ENCODE measurements around the gene EFCAB13. TPM values are rescaled to one million over a fixed set of nuclear protein-coding genes. Genes with fewer than 3 reads are reported as not detected.
A peak's percentile ranks its signal among the peaks of the same experiment; 100 is the strongest.
"Not testable (repeated sequence)": the region's sequence is repeated elsewhere in the genome, so short reads cannot be mapped to it uniquely, and the experiment has no call there.

EFCAB13 gene
- total RNA-seq, 2 experiments from 2014 or later: 4.3 to 5.9 TPM

DNA sequence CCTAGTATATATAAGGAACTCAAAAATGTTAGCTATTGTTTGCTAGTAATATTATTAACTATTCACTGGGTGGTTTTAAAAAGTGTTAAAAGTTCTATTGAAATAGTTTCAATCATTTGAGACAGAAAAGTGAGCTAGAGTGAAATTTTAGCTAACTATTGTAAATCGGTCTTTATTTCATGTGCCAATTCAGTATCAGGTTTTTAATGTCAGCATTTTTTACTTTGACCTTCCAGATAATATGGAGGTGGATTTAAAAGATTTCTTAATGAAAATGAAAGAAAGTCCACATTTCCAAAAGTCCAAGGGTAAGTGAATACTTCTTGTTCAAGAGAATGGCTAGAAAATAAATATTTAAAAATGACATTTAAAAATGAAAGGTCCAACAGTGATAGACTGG is 90.9 kb downstream of the EFCAB13 start:
- Mint-ChIP-seq H3K4me1 (ENCODE audit: low read depth) (no peaks in the 10 kb centered on the region), H3K9me3 (no peaks in the 10 kb centered on the region), H3K36me3 (ENCODE audit: low read depth) (peaks cover 6% of the 10 kb centered on the region), H3K27ac (no peak overlapping the region), H3K4me3 (no peak overlapping the region), H3K27me3 (no peaks in the 10 kb centered on the region)
- ATAC-seq: no peak
- POLR2A ChIA-PET: no interaction called here
- TF ChIP-seq, protein P1, sequence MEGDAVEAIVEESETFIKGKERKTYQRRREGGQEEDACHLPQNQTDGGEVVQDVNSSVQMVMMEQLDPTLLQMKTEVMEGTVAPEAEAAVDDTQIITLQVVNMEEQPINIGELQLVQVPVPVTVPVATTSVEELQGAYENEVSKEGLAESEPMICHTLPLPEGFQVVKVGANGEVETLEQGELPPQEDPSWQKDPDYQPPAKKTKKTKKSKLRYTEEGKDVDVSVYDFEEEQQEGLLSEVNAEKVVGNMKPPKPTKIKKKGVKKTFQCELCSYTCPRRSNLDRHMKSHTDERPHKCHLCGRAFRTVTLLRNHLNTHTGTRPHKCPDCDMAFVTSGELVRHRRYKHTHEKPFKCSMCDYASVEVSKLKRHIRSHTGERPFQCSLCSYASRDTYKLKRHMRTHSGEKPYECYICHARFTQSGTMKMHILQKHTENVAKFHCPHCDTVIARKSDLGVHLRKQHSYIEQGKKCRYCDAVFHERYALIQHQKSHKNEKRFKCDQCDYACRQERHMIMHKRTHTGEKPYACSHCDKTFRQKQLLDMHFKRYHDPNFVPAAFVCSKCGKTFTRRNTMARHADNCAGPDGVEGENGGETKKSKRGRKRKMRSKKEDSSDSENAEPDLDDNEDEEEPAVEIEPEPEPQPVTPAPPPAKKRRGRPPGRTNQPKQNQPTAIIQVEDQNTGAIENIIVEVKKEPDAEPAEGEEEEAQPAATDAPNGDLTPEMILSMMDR (IDR thresholded peaks at IDR 0.05): no peak
- no peak for DNase-seq
- intact Hi-C loops (cut with micrococcal nuclease): no loop called here
- CTCF ChIA-PET: no interaction called here

DNA sequence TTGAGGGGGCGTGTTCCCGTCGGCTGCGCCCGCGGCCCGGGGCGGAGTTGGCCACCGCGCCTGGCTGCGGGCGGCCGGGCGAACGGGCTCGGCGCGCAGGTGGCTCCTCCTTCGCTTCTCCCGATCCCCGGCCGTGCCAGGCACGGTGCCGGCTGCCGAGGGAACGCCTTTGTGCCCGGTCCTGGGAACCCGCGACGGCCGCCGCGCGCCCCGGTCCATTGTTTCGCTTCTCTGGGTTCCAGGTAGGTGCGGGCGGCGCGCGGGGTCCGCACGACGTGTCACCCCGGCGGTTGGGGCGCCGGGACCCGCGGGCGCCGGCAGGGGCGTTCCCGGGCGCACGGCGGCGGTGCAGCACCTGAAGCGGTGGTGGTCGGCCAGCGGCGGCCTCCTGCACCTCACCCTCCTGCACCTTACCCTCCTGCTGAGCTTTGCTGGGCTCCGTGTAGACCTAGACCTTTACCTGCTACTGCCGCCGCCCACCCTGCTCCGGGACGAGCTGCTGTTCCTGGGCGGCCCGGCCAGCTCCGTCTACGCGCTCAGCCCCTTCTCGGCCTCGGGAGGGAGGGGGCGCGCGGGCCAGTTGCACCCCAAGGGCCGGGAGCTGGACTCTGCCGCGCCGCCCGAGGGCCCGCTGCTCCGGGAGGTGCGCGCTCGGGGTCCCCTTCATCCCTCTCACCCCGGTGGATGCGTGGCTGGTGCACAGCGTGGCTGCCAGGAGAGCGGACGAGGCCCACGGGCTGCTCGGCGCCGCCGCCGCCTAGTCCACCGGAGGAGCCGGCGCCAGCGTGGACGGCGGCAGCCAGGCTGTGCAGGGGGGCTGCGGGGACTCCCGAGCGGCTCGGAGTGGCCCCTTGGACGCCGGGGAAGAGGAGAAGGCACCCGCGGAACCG is 99.9 kb downstream of the EFCAB13 start:
- Mint-ChIP-seq H3K4me1 (ENCODE audit: low read depth) (peaks cover 2% of the 10 kb centered on the region), H3K27me3 (peaks cover 10% of the 10 kb centered on the region), H3K27ac (no peak overlapping the region), H3K4me3 (peak overlapping the region; percentile 38), H3K36me3 (ENCODE audit: low read depth) (peaks cover 17% of the 10 kb centered on the region), H3K9me3 (no peaks in the 10 kb centered on the region)
- DNase-seq (peak; percentile 5), ATAC-seq (peak; percentile 30)
- CTCF ChIA-PET: no interaction called here
- intact Hi-C loops (cut with micrococcal nuclease): no loop called here
- POLR2A ChIA-PET: interaction anchor here (0.6 kb wide), 1 partner anchor 53 kb away, joined by 3 read pairs; no protein-coding TSS in a partner anchor
- TF ChIP-seq, protein P1 (IDR thresholded peaks at IDR 0.05): no peak

DNA sequence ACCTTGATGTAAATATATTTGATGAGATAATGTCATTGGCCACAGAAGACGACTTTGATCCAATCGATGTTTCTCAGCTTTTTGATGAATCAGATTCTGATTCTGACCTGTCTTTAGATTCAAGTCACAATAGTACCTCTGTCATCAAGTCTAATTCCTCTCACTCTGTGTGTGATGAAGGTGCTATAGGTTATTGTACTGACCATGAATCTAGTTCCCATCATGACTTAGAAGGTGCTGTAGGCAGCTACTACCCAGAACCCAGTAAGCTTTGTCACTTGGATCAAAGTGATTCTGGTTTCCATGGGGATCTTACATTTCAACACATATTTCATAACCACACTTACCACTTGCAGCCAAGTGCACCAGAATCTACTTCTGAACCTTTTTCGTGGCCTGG is 101.5 kb downstream of the EFCAB13 start:
- H3K4me1 Mint-ChIP-seq (ENCODE audit: low read depth); POLR2A ChIA-PET; DNase-seq; H3K4me3 Mint-ChIP-seq; intact Hi-C loops (cut with micrococcal nuclease); H3K27me3 Mint-ChIP-seq; H3K9me3 Mint-ChIP-seq; CTCF ChIA-PET; H3K27ac Mint-ChIP-seq: not testable (repeated sequence)
- H3K36me3 Mint-ChIP-seq (ENCODE audit: low read depth): peaks cover 17% of the 10 kb centered on the region
- peak; percentile 47 for ATAC-seq

DNA sequence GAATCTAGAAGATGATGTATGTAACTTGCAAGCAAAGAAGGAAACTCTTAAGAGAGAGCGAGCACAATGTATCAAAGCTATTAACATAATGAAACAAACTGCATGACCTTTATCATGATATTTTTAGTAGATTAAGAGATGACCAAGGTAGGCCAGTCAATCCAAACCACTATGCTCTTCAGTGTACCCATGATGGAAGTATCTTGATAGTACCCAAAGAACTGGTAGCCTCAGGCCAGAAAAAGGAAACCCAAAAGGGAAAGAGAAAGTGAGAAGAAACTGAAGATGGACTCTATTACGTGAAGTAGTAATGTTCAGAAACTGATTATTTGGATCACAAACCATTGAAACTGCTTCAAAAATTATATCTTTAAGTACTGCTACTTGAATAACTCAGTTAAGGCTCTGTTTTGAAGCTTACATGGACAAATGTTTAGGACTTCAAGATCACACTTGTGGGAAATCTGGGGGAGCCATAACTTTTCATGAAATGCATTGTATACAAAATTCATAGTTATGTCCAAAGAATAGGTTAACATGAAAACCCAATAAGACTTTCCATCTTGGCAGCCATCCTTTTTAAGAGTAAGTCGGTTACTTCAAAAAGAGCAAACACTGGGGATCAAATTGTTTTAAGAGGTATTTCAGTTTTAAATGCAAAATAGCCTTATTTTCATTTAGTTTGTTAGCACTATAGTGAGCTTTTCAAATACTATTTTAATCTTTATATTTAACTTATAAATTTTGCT is 102.3 kb downstream of the EFCAB13 start:
- CTCF ChIA-PET; H3K27ac Mint-ChIP-seq; ATAC-seq; H3K4me3 Mint-ChIP-seq; DNase-seq; H3K4me1 Mint-ChIP-seq (ENCODE audit: low read depth); H3K9me3 Mint-ChIP-seq; H3K27me3 Mint-ChIP-seq; intact Hi-C loops (cut with micrococcal nuclease): not testable (repeated sequence)
- POLR2A ChIA-PET: interaction anchor here (0.7 kb wide), 1 partner anchor 712 kb away, joined by 3 read pairs; no protein-coding TSS in a partner anchor
- H3K36me3 Mint-ChIP-seq (ENCODE audit: low read depth): peaks cover 17% of the 10 kb centered on the region

DNA sequence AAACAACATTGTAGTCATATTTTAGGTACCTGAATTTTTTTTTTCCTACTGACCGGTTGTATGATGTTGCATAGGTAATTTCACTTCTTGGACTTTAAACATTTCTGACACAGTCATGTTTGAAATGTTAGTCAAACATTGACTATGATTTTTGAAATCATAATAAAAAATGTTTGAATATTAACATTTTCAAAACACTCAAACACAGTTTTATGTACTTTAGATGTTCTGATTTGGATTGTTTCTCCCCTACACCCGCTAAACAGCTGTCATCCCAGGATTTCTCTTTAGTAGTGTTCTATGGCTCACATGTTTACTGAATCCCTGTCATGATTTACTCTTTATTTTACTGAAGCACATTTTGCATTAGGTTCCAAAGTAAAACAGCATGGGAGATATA is 104.2 kb downstream of the EFCAB13 start:
- POLR2A ChIA-PET: interaction anchor here (0.6 to 0.7 kb wide), 2 partner anchors 358 to 486 kb away, joined by 3 to 6 read pairs; no protein-coding TSS in a partner anchor
- CTCF ChIA-PET: interaction anchor here (1.0 kb wide), 1 partner anchor 21 kb away, joined by 3 read pairs; no protein-coding TSS in a partner anchor
- H3K4me3 Mint-ChIP-seq: no peak overlapping the region
- H3K9me3 Mint-ChIP-seq: no peaks in the 10 kb centered on the region
- no peak overlapping the region for H3K27ac Mint-ChIP-seq
- DNase-seq: no peak
- peaks cover 7% of the 10 kb centered on the region for H3K27me3 Mint-ChIP-seq
- peaks cover 2% of the 10 kb centered on the region for H3K4me1 Mint-ChIP-seq (ENCODE audit: low read depth)
- H3K36me3 Mint-ChIP-seq (ENCODE audit: low read depth): peaks cover 19% of the 10 kb centered on the region
- ATAC-seq: no peak
- intact Hi-C loops (cut with micrococcal nuclease): no loop called here
- TF ChIP-seq, protein P1 (IDR thresholded peaks at IDR 0.05): no peak

DNA sequence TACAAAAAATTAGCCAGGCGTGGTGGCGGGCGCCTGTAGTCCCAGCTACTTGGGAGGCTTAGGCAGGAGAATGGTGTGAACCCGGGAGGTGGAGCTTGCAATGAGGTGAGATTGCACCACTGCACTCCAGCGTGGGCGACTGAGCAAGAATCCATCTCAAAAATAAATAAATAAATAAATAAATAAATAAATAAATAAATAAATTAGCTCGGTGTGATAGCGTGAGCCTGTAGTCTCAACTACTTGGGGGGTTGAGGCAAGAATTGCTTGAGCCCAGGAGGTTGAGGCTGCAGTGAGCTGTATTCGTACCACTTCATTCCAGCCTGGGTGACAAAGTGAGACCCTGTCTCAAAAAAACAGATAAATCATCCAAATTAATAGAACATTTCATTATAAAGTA is 108.5 kb downstream of the EFCAB13 start:
- H3K4me3 Mint-ChIP-seq; CTCF ChIA-PET; H3K27ac Mint-ChIP-seq; DNase-seq; H3K4me1 Mint-ChIP-seq (ENCODE audit: low read depth); ATAC-seq; H3K27me3 Mint-ChIP-seq; POLR2A ChIA-PET; intact Hi-C loops (cut with micrococcal nuclease): not testable (repeated sequence)
- Mint-ChIP-seq H3K36me3 (ENCODE audit: low read depth) (peaks cover 12% of the 10 kb centered on the region), H3K9me3 (peaks cover 11% of the 10 kb centered on the region)

All from activated CD8-positive, alpha-beta T cell treated with anti-CD3 and anti-CD28 coated beads for 36 hours (primary cell).